ENCODE data around the gene TPRG1. TPM values are rescaled to one million over a fixed set of nuclear protein-coding genes. Genes with fewer than 3 reads are reported as not detected.

Gene TPRG1
- total and polyA plus RNA-seq, 2 donors (not counting 3 experiments of a cell fraction or from before 2014, with no cell fraction given): 0.30 TPM; not detected in 1

GRCh38 chr3:189288348-189289235, 116.8 kb downstream of the TPRG1 start:
- DNase-seq (ENCODE audit: low read depth, low spot score): no peak
- TF ChIP-seq CTCF (IDR thresholded peaks at IDR 0.05; ENCODE audit: extremely low read depth in 1 of 2, insufficient read depth in 1 of 2, low read depth in 1 of 2, low read length in 2 of 2) (no peak), EZH2 (IDR thresholded peaks at IDR 0.05; ENCODE audit: borderline replicate concordance, low read depth, low read length, severe bottlenecking) (no peak), GATA2 (IDR thresholded peaks at IDR 0.05; ENCODE audit: insufficient read depth, insufficient read length, low read depth, low read length) (no peak), POLR2AphosphoS5 (IDR thresholded peaks at IDR 0.05; ENCODE audit: insufficient read depth, low read depth, low read length) (no peak), FOS (IDR thresholded peaks at IDR 0.05; ENCODE audit: borderline replicate concordance, insufficient read depth, low read length) (no peak)
- Histone ChIP-seq H3K9me1 (replicated peaks; ENCODE audit: control insufficient read depth, extremely low read depth, insufficient read depth, low read length) (no peaks in the 10 kb centered on the region), H3K79me2 (ENCODE audit: control insufficient read depth, insufficient read depth, low read length) (no peaks in the 10 kb centered on the region), H2AFZ (ENCODE audit: low read depth, low read length) (no peak overlapping the region), H3K27me3 (ENCODE audit: control insufficient read depth in 2 of 2, insufficient read depth in 2 of 2, low read length in 2 of 2) (no peaks in the 10 kb centered on the region), H3K36me3 (ENCODE audit: control insufficient read depth in 2 of 2, extremely low read depth in 1 of 2, insufficient read depth in 2 of 2, low read length in 2 of 2) (no peaks in the 10 kb centered on the region), H3K4me1 (ENCODE audit: control insufficient read depth, extremely low read depth, insufficient read depth, low read length) (no peaks in the 10 kb centered on the region), H4K20me1 (replicated peaks; ENCODE audit: control insufficient read depth, extremely low read depth, insufficient read depth, low read length) (peaks cover 2% of the 10 kb centered on the region), H3K9me3 (replicated peaks; ENCODE audit: control insufficient read depth, insufficient read depth, low read length) (no peaks in the 10 kb centered on the region), H3K27ac (ENCODE audit: insufficient read depth, low read depth, low read length) (no peak overlapping the region), H3K9ac (replicated peaks; ENCODE audit: extremely low read depth, insufficient read depth, low read length) (no peak overlapping the region), H3K4me3 (replicated peaks in 1 of 3; ENCODE audit: insufficient read depth in 1 of 3, low read depth in 1 of 3, low read length in 3 of 3) (no peak overlapping the region), H3K4me2 (ENCODE audit: insufficient read depth, low read length) (no peak overlapping the region)
- ChIA-PET POLR2A (no interaction called here), CTCF (no interaction called here)
- no peak for FAIRE-seq
- dilution Hi-C loops (cut with MboI; ENCODE audit: extremely low pct_ligation_motif_present, low sequenced_read_pairs): no loop called here
- no TSS peak for BruUV-seq (replicated peaks)
- intact Hi-C loops (cut with micrococcal nuclease): no loop called here

Measured in endothelial cell of umbilical vein (primary cell).